ENCODE data around the gene TGFB1I1. TPM values are rescaled to one million over a fixed set of nuclear protein-coding genes. Genes with fewer than 3 reads are reported as not detected.
"Not testable (repeated sequence)": the region's sequence is repeated elsewhere in the genome, so short reads cannot be mapped to it uniquely, and the experiment has no call there.

TGFB1I1 gene
- total RNA-seq, 2 donors from 2014 or later, result 2.7 to 5.6 TPM

DNA sequence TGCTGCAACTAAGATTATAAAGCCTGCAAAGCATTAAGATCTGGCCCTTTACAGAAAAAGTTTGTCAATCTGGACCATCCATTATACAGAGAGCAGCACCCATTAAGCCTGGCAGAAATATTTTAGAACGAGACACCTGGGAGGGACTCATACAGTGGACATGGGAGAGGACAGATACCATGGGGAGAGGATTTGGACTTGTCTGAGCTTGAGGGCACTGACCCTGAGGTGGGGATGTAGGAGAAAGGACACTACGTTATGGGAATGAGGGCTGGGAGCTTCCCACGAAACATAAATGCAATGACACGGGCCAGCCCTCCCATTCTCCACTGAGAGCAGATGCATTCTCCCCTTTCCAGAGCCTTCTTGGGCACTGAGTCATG is 30.0 kb downstream of the TGFB1I1 start:
- ATAC-seq (replicated peaks), result no peak
- no peaks in the 10 kb centered on the region for H3K9me3 Mint-ChIP-seq
- H3K27me3 Mint-ChIP-seq, result no peaks in the 10 kb centered on the region
- H3K27ac Mint-ChIP-seq, result no peak overlapping the region
- H3K4me3 Mint-ChIP-seq, result no peak overlapping the region
- H3K36me3 Mint-ChIP-seq (ENCODE audit: low read depth), result peaks cover 50% of the 10 kb centered on the region
- peaks cover 6% of the 10 kb centered on the region for H3K4me1 Mint-ChIP-seq

- Mint-ChIP-seq H3K9me3 (no peaks in the 10 kb centered on the region), H3K4me1 (peaks cover 11% of the 10 kb centered on the region), H3K27me3 (no peaks in the 10 kb centered on the region), H3K4me3 (no peak overlapping the region), H3K36me3 (ENCODE audit: low read depth) (peaks cover 45% of the 10 kb centered on the region), H3K27ac (no peak overlapping the region)
- ATAC-seq (replicated peaks), result no peak
Observed at GRCh38 chr16:31502981-31503380, 31.0 kb downstream of the TGFB1I1 start.

- not testable (repeated sequence) for H3K4me3 Mint-ChIP-seq; ATAC-seq (replicated peaks); H3K9me3 Mint-ChIP-seq; H3K27ac Mint-ChIP-seq; H3K27me3 Mint-ChIP-seq
- peaks cover 11% of the 10 kb centered on the region for H3K4me1 Mint-ChIP-seq
- H3K36me3 Mint-ChIP-seq (ENCODE audit: low read depth), result peaks cover 42% of the 10 kb centered on the region
Observed at GRCh38 chr16:31503555-31503954, 31.6 kb downstream of the TGFB1I1 start.

DNA sequence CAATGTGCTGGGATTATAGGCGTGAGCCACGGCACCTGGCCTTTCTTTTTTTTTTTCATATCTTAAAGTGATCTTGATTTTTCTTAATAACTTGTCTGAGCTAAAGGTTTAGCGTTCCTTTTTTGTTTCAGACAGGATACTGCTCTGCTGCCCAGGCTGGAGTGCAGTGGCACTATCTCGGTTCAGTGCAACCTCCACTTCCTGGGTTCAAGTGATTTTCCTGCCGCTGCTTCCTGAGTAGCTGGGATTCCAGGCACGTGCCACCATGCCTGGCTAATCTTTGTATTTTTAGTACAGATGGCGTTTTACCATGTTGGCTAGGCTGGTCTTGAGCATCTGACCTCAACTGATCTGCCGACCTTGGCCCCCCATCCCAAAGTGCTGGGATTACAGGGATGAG is 32.2 kb downstream of the TGFB1I1 start:
- H3K27ac Mint-ChIP-seq, result no peak overlapping the region
- H3K36me3 Mint-ChIP-seq (ENCODE audit: low read depth), result peaks cover 42% of the 10 kb centered on the region
- no peak overlapping the region for H3K4me3 Mint-ChIP-seq
- H3K27me3 Mint-ChIP-seq, result no peaks in the 10 kb centered on the region
- ATAC-seq (replicated peaks), result no peak
- H3K4me1 Mint-ChIP-seq, result peaks cover 17% of the 10 kb centered on the region
- H3K9me3 Mint-ChIP-seq, result no peaks in the 10 kb centered on the region

GRCh38 chr16:31505483-31505882 is 33.5 kb downstream of the TGFB1I1 start:
- Mint-ChIP-seq H3K27me3 (no peaks in the 10 kb centered on the region), H3K9me3 (no peaks in the 10 kb centered on the region), H3K4me1 (peaks cover 24% of the 10 kb centered on the region), H3K4me3 (peak overlapping the region; percentile 96), H3K27ac (peak overlapping the region; percentile 80), H3K36me3 (ENCODE audit: low read depth) (peaks cover 35% of the 10 kb centered on the region)
- ATAC-seq (replicated peaks), result peak; percentile 83

DNA sequence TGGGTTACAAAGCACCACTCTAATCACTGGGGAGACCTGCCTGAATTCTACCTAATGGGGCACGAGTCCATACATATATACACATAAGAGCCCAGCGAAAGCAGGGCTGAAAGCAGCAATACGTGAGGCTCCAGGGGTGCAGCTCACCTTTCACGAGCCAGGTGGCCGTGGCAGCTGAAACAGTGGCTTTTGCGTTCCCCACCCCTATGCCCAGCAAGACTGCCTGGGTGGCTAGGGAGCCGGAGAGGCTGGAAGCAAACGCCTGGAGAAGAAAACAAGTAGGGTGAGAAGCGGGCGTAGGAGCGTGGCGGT is 35.6 kb downstream of the TGFB1I1 start:
- peaks cover 24% of the 10 kb centered on the region for H3K4me1 Mint-ChIP-seq
- peak overlapping the region; percentile 96 for H3K4me3 Mint-ChIP-seq
- H3K27me3 Mint-ChIP-seq, result no peaks in the 10 kb centered on the region
- H3K27ac Mint-ChIP-seq, result peak overlapping the region; percentile 99
- ATAC-seq (replicated peaks), result no peak
- H3K9me3 Mint-ChIP-seq, result no peaks in the 10 kb centered on the region
- peaks cover 32% of the 10 kb centered on the region for H3K36me3 Mint-ChIP-seq (ENCODE audit: low read depth)

GRCh38 chr16:31507929-31508705 is 36.2 kb downstream of the TGFB1I1 start, which contains the start of gene RUSF1:
Gene RUSF1, minus strand, starts transcription at chr16:31508391. Its CDS starts 18 bp downstream, at chr16:31508373.
- Mint-ChIP-seq H3K27me3 (no peaks in the 10 kb centered on the region), H3K9me3 (no peaks in the 10 kb centered on the region), H3K4me1 (peaks cover 24% of the 10 kb centered on the region), H3K36me3 (ENCODE audit: low read depth) (peaks cover 32% of the 10 kb centered on the region), H3K4me3 (peak within 1 kb of the TSS; percentile 96), H3K27ac (peak within 1 kb of the TSS; percentile 99)
- ATAC-seq (replicated peaks), result peak; percentile 83

GRCh38 chr16:31508706-31509195 is 36.8 kb downstream of the TGFB1I1 start:
- Mint-ChIP-seq H3K27me3 (no peaks in the 10 kb centered on the region), H3K4me3 (peak overlapping the region; percentile 96), H3K36me3 (ENCODE audit: low read depth) (peaks cover 32% of the 10 kb centered on the region), H3K9me3 (no peaks in the 10 kb centered on the region), H3K27ac (peak overlapping the region; percentile 99), H3K4me1 (peaks cover 24% of the 10 kb centered on the region)
- no peak for ATAC-seq (replicated peaks)

DNA sequence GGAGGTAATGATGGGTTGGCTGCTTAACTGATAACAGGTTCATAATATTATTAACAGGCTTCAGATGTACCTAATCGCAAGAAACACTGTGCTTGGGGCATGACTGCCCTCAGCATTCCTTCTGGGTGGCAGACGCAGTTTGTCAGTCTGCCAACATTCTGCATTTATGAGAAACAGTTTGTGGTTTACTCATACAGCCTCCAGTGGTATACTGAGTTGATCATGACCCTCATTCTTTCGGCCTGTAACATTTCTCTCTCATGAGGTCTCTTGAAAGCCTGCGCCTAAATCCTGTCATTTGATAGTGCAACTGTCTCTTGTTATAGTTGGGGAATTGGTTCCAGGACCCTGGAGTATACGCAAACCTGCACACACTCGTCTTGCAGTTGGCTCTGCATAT is 41.2 kb downstream of the TGFB1I1 start:
- H3K9me3 Mint-ChIP-seq, result no peaks in the 10 kb centered on the region
- H3K4me3 Mint-ChIP-seq, result no peak overlapping the region
- H3K4me1 Mint-ChIP-seq, result peaks cover 12% of the 10 kb centered on the region
- H3K27ac Mint-ChIP-seq, result no peak overlapping the region
- peaks cover 9% of the 10 kb centered on the region for H3K36me3 Mint-ChIP-seq (ENCODE audit: low read depth)
- no peak for ATAC-seq (replicated peaks)
- H3K27me3 Mint-ChIP-seq, result no peaks in the 10 kb centered on the region

- Mint-ChIP-seq H3K4me1 (peaks cover 9% of the 10 kb centered on the region), H3K9me3 (no peaks in the 10 kb centered on the region), H3K27me3 (no peaks in the 10 kb centered on the region), H3K27ac (no peak overlapping the region), H3K36me3 (ENCODE audit: low read depth) (peaks cover 3% of the 10 kb centered on the region), H3K4me3 (no peak overlapping the region)
- ATAC-seq (replicated peaks), result no peak
Observed at GRCh38 chr16:31513884-31514283, 41.9 kb downstream of the TGFB1I1 start.

DNA sequence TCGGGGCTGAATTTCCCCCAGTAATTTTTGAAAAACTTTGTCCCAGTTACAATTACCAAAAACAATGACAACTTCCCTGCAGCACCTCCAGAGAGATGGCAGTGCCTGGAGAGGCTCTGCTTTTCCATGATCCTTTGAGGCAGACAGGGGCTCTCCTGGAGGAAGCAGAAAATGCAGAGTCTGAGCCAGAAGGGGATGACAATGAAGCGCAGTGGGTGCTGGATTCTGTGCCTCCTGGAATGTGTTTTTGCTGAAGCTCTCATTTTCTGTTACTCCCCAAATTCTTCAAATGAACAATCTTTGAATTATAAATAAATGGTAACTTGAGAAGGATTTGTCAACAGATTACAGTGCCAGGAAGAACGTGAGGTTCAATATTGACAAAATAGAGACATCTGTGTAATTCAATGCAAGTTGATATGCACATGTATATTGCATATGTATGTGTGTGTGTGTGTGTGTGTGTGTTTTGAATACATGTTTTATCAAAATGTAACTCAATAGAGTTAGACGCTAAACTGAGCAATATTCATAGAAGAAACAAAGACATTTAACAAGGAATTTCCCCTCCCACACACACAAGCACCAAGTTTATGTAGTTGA is 45.9 kb downstream of the TGFB1I1 start:
- Mint-ChIP-seq H3K36me3 (ENCODE audit: low read depth) (no peaks in the 10 kb centered on the region), H3K27ac (no peak overlapping the region), H3K27me3 (no peaks in the 10 kb centered on the region), H3K4me1 (no peaks in the 10 kb centered on the region), H3K9me3 (no peaks in the 10 kb centered on the region), H3K4me3 (no peak overlapping the region)
- no peak for ATAC-seq (replicated peaks)

DNA sequence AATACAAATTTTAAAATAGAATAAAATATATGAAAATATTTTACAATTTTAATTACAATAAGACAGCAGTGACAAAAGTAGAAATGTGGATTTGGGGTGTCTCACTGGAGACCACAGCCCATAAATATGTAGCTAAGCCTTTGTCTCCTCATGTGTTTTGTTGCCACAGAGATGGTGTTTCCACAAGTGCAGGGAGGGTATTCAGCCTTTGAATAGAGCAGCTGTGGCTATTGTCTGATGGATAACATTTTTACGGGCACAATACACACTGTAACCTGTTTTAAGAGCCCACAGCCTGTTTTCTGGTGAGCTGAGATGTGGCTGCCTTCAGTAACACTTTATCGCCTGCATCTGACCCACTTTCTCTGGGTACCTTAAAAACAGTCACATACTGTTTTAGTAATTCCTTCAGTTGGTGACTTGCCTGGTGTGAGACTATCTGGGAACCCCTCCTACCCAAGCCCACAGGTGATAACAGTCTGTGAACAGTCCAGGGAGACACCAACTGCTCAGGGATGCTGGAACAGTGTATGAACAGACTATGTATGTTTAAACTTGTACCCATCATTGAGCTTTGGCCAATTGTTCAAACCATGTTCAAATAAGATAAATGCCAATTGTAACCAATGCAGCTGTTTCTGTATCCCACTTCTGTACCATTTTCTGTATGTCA is 47.9 kb downstream of the TGFB1I1 start:
- no peak overlapping the region for H3K4me3 Mint-ChIP-seq
- H3K27me3 Mint-ChIP-seq, result no peaks in the 10 kb centered on the region
- no peak overlapping the region for H3K27ac Mint-ChIP-seq
- no peaks in the 10 kb centered on the region for H3K4me1 Mint-ChIP-seq
- no peak for ATAC-seq (replicated peaks)
- H3K9me3 Mint-ChIP-seq, result no peaks in the 10 kb centered on the region
- H3K36me3 Mint-ChIP-seq (ENCODE audit: low read depth), result no peaks in the 10 kb centered on the region

DNA sequence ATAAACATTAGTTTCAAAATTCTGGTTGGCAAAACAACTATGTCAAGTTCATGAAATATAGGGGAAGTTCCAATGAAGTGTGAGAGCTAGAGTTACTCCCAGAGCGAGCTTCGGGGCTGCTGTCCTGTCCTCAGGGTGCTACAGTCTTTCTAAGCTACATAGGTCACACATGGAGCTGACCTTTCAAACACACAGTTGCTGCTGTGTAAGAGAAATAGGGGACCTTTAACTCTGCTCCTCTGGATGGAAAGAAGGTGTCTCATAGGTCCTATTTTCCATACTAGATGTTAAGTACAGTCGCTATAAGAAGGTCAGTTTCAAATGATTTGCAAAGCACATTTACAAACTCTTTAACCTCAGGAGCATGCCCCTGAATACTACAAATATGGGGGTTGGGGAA is 49.4 kb downstream of the TGFB1I1 start:
- Mint-ChIP-seq H3K27me3 (no peaks in the 10 kb centered on the region), H3K4me3 (no peak overlapping the region), H3K27ac (no peak overlapping the region), H3K9me3 (no peaks in the 10 kb centered on the region), H3K4me1 (no peaks in the 10 kb centered on the region), H3K36me3 (ENCODE audit: low read depth) (no peaks in the 10 kb centered on the region)
- ATAC-seq (replicated peaks), result no peak

DNA sequence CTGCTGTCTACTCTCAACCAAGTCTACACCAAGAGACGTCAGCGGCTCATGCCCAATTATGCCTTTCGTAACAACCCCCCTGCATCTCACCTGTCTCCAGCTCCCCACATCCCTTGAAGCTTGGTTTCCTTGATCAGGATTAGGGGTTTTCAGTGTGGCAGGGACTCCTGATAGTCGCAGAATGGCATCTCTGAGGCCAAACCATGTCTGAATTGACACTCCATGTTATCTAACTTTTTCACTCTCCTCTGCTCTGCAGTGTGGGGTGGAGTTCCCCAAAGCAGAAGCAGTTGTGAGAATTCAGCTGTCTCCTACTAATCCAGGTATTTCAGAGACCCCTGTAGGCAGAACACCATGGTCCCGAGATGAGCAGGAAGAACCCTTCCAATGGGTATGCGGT is 50.1 kb downstream of the TGFB1I1 start:
- ATAC-seq (replicated peaks), result no peak
- no peaks in the 10 kb centered on the region for H3K36me3 Mint-ChIP-seq (ENCODE audit: low read depth)
- H3K27ac Mint-ChIP-seq, result no peak overlapping the region
- no peaks in the 10 kb centered on the region for H3K4me1 Mint-ChIP-seq
- H3K27me3 Mint-ChIP-seq, result no peaks in the 10 kb centered on the region
- no peaks in the 10 kb centered on the region for H3K9me3 Mint-ChIP-seq
- no peak overlapping the region for H3K4me3 Mint-ChIP-seq

DNA sequence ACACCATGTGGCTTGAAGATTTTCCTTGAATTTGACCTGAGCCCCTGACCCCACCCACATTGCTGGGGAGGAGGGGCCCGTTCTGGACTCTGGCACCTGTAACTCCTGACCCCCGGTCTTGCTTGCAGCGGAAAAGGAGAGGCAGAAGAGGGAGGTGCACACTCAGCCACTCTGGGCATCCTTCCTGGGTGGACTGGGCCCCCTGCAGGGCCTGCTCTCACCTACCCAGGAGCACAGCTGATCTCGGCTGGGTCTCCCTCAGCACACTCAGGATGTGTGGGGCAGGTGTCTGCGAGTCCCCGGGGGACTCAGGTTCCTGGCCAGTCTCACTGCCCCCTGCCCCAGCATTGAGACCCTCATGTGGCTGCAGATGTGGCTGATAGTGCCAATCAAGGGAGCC is 51.8 kb downstream of the TGFB1I1 start:
- H3K4me1 Mint-ChIP-seq; H3K36me3 Mint-ChIP-seq (ENCODE audit: low read depth); ATAC-seq (replicated peaks); H3K27ac Mint-ChIP-seq; H3K9me3 Mint-ChIP-seq; H3K4me3 Mint-ChIP-seq: not testable (repeated sequence)
- peaks cover 13% of the 10 kb centered on the region for H3K27me3 Mint-ChIP-seq

Data from activated T-helper 17 cell treated with anti-CD3 and anti-CD28 coated beads, Interleukin-2, amount 50 U/mL, for 72 hours (primary cell).